K562 (cell line): ENCODE data around the gene AIRE. TPM values are rescaled to one million over a fixed set of nuclear protein-coding genes. Genes with fewer than 3 reads are reported as not detected.
A peak's percentile ranks its signal among the peaks of the same experiment; 100 is the strongest.

Experiments
- BCL6 ChIP-seq: fragments of 250-450 bp; sonication (Bioruptor Pico); IDR thresholded peaks from 2 replicates; pipeline ENCODE4 v1.4.0; 2020
- CBX3 ChIP-seq, 2 experiments: IDR thresholded peaks; 1 replicate in 1 of 2; 2 replicates in 1 of 2; pipeline ENCODE4 v1.6.1; 2012; ENCODE audit warnings: inconsistent platforms in 2 of 2, low read length in 2 of 2, borderline replicate concordance in 1 of 2, control low read depth in 1 of 2
- ELF2 ChIP-seq: fragments of 250-450 bp; sonication (Bioruptor Pico); IDR thresholded peaks from 2 replicates; pipeline ENCODE4 v1.5.0; 2021; ENCODE audit warnings: mild to moderate bottlenecking
- FOS ChIP-seq: IDR thresholded peaks from 3 replicates; pipeline ENCODE4 v1.6.1; 2011; ENCODE audit not compliant: insufficient read length; ENCODE audit errors: extremely low read depth
- FOXM1 ChIP-seq, 2 experiments: fragments of 450-650 bp in 1 of 2; sonication (generic) in 1 of 2; formaldehyde crosslinking in 1 of 2; IDR thresholded peaks; 2 replicates each; pipeline versions ENCODE4 v1.6.1 to v1.9.0; 2017 to 2022; ENCODE audit warnings: low read depth in 2 of 2, mild to moderate bottlenecking in 2 of 2, missing genetic modification reagents in 1 of 2, moderate library complexity in 1 of 2
- HMGXB4 ChIP-seq: sonication (generic); formaldehyde crosslinking; IDR thresholded peaks from 2 replicates; pipeline ENCODE4 v1.8.1; 2023; ENCODE audit warnings: mild to moderate bottlenecking, missing genetic modification reagents
- IRF2 ChIP-seq: sonication (generic); formaldehyde crosslinking; IDR thresholded peaks from 2 replicates; pipeline ENCODE4 v1.8.1; 2022; ENCODE audit warnings: mild to moderate bottlenecking, missing genetic modification reagents
- LCOR ChIP-seq: sonication (generic); formaldehyde crosslinking; IDR thresholded peaks from 2 replicates; pipeline ENCODE4 v1.8.0; 2022; ENCODE audit warnings: mild to moderate bottlenecking, missing genetic modification reagents
- PML ChIP-seq: IDR thresholded peaks from 2 replicates; pipeline ENCODE4 v1.6.1; 2012; ENCODE audit warnings: low read length, inconsistent platforms
- PRDM10 ChIP-seq: fragments of 450-650 bp; IDR thresholded peaks from 2 replicates; pipeline ENCODE4 v1.6.1; 2018; ENCODE audit not compliant: partially characterized antibody
- SMARCA4 ChIP-seq: fragments of 450-650 bp; IDR thresholded peaks from 2 replicates; pipeline ENCODE4 v1.6.1; 2016
- SMC3 ChIP-seq: conservative IDR thresholded peaks from 2 replicates; pipeline ENCODE4 v1.6.1; 2011; ENCODE audit warnings: low read depth, low read length, improper control_type of control experiment; ENCODE audit not compliant: insufficient read depth
- ZBTB2 ChIP-seq: fragments of 450-650 bp; IDR thresholded peaks from 2 replicates; pipeline ENCODE4 v1.6.1; 2016; ENCODE audit warnings: antibody characterized with exemption
- ZC3H11A ChIP-seq: IDR thresholded peaks from 2 replicates; pipeline ENCODE4 v1.6.1; 2012; ENCODE audit warnings: low read depth, low read length, improper control_type of control experiment
- ZNF740 ChIP-seq, 3 experiments: fragments of 200-800 bp in 1 of 3; sonication (Bioruptor generic) in 1 of 3; sonication (generic) in 1 of 3; formaldehyde crosslinking in 1 of 3; IDR thresholded peaks; 2 replicates each; pipeline versions ENCODE4 v1.6.1 to v1.8.0; 2016 to 2022; ENCODE audit warnings: mild to moderate bottlenecking in 2 of 3, missing compliant biosample characterization in 2 of 3, missing genetic modification characterization in 2 of 3, missing genetic modification reagents in 1 of 3
- ZNF778 ChIP-seq: fragments of 450-650 bp; formaldehyde crosslinking; IDR thresholded peaks from 2 replicates; pipeline ENCODE4 v1.4.0; 2020; ENCODE audit warnings: mild to moderate bottlenecking, moderate library complexity
- polyA plus RNA-seq, 8 experiments: library from polyadenylated mRNA; depleted of rRNA in 4 of 8; stranded (reverse) in 5 of 8; unstranded in 3 of 8; fragments of >200 nt; fragmentation: Nextera tagmentation in 2 of 8; fragmentation: Illumina TruSeq in 1 of 8; extraction: Ambion mirVana in 2 of 8; extraction: Trizol in 1 of 8; gene quantifications; 2 replicates each; pipeline versions ENCODE4 v1.2.1 to v1.2.3, GENCODE V29; 2011 to 2014; ENCODE audit warnings: inconsistent platforms in 1 of 8, missing spikeins in 1 of 8
- total RNA-seq, 7 experiments: library from RNA; depleted of rRNA in 6 of 7; stranded (reverse); fragments of >200 nt in 6 of 7; fragmentation: Illumina TruSeq in 2 of 7; extraction: Trizol in 2 of 7; gene quantifications; 2 replicates each; pipeline versions ENCODE4 v1.2.1 to v1.2.3, GENCODE V29; 2011 to 2021; ENCODE audit warnings: low replicate concordance in 1 of 7

The AIRE gene
- total and polyA plus RNA-seq, 9 of the 15 experiments (the other 6 are each of a cell fraction or from before 2014, with no cell fraction given): 0.01 TPM; not detected in 8

GRCh38 chr21:44338971-44339910 lies 53.6 kb downstream of the AIRE start, which contains the start of gene CFAP410 (continued):
- TF ChIP-seq PRDM10 (peak; percentile 19), FOS (peak; percentile 12), SMC3 (no peak), PML (peak; percentile 86), ELF2 (CRISPR knock-in tag) (peak; percentile 100), BCL6 (CRISPR knock-in tag) (no peak), ZNF778 (no peak), ZBTB2 (peak; percentile 92), SMARCA4 (no peak), FOXM1 (IDR thresholded peaks at IDR 0.05; ENCODE audit: low read depth) (no peak), FOXM1 (CRISPR knock-in tag; IDR thresholded peaks at IDR 0.05; ENCODE audit: low read depth) (0 out of 2 replicates have a peak, but pooled peaks have one; percentile 63), HMGXB4 (peak; percentile 96), ZNF740 (CRISPR knock-in tag; IDR thresholded peaks at IDR 0.05) (peak; percentile 74), ZNF740 (tag; IDR thresholded peaks at IDR 0.05) (no peak), IRF2 (no peak), CBX3 (IDR thresholded peaks at IDR 0.05; ENCODE audit: borderline replicate concordance in 1 of 2, low read length in 2 of 2) (no peak; a peak in 1 of 3 replicates), LCOR (CRISPR knock-in tag) (0 out of 2 replicates have a peak, but pooled peaks have one; percentile 28), ZC3H11A (no peak)
